Fibroblast of the aortic adventitia (primary cell): ENCODE measurements around the gene LRBA. TPM values are rescaled to one million over a fixed set of nuclear protein-coding genes. Genes with fewer than 3 reads are reported as not detected.
A peak's percentile ranks its signal among the peaks of the same experiment; 100 is the strongest.
"Not testable (repeated sequence)": the region's sequence is repeated elsewhere in the genome, so short reads cannot be mapped to it uniquely, and the experiment has no call there.

Source experiments
- DNase-seq: peaks from one replicate; pipeline ENCODE4 v3.0.0-alpha.2; 2010; ENCODE audit warnings: low read depth
- H3K4me3 ChIP-seq: 2 replicates; pipeline ENCODE4 v1.5.1; 2011; ENCODE audit warnings: low read depth, mild to moderate bottlenecking, control low read depth, low read length, moderate library complexity
- CTCF ChIP-seq: IDR thresholded peaks from 2 replicates; pipeline ENCODE4 v1.5.1; 2011; ENCODE audit warnings: mild to moderate bottlenecking, low read length, control low read depth, inconsistent platforms; ENCODE audit not compliant: insufficient read depth
- total RNA-seq: library from RNA; depleted of rRNA; stranded (reverse); fragments of >200 nt; gene quantifications from 2 replicates; pipeline ENCODE4 v1.2.3, GENCODE V29; 2012; ENCODE audit warnings: low replicate concordance

The LRBA gene
- total RNA-seq, 1 donor: 45.8 TPM

GRCh38 chr4:150572704-150573504 lies 442.2 kb downstream of the LRBA start:
- no peak overlapping the region for H3K4me3 ChIP-seq
- no peak for TF ChIP-seq CTCF
- DNase-seq: no peak

- H3K4me3 ChIP-seq: no peak overlapping the region
- TF ChIP-seq CTCF: no peak
- no peak for DNase-seq
Observed at GRCh38 chr4:150570862-150571261, 444.2 kb downstream of the LRBA start.

- no peak overlapping the region for H3K4me3 ChIP-seq
- no peak for DNase-seq
- TF ChIP-seq CTCF: no peak
Observed at GRCh38 chr4:150569998-150570535, 445.0 kb downstream of the LRBA start.

DNA sequence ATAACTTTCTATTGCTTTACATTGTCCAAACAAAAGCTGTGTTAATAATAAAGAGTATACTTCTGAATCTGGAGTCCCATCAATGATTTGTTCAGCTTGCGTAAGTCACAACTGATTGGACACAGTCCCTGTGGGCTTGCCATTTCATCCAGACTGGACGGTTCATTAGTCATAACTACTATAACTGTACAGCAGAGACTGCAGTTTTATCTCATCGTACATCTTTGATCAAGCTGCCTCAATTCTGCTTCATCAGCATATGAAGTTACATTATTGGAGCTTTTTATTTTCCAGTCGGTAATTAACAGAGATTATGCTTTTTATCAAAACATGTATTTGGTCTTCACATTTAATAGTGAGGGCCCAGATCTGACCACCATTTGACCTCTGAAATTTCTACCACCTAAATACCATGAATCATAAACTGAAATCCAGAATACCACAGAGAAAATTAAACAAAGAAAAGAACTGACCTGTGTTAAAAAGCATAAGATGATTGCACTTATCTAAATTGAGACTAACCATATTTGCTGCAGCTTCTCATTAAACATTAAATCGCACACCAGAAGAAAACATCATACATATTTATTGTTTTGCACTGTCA lies 445.6 kb downstream of the LRBA start:
- H3K4me3 ChIP-seq: no peak overlapping the region
- peak; percentile 65 for DNase-seq
- no peak for TF ChIP-seq CTCF

DNA sequence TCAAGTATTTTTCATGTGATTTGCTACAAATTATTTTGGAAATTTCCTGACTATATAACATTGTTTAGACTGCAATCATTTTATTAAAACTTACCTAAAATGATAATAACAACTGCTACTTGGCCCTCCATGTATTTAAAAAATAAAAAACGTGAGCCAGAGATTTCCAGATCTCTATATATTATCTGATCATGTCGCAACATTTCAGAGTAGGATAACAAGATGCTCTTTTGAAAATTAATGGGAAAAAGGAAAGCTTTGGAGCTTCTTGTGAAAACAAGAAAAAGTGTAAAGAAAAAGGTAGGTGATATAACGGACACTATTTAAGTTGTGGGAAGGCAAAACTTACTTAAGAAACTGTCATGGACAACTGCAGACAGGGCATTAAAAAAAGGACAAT lies 448.0 kb downstream of the LRBA start:
- H3K4me3 ChIP-seq: no peak overlapping the region
- no peak for DNase-seq
- TF ChIP-seq CTCF: no peak

DNA sequence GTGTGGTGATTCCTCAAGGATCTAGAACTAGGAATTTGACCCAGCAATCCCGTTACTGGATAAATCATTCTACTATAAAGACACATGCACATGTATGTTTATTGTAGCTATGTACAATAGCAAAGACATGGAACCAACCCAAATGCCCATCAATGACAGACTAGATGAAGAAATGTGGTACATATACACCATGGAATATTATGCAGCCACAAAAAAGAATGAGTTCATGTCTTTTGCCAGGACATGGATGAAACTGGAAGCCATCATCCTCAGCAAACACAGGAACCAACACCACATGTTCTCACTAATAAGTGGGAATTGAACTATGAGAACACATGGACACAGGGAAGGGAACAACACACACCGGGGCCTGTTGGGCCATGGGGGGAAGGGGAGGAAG lies 450.1 kb downstream of the LRBA start:
- not testable (repeated sequence) for H3K4me3 ChIP-seq, DNase-seq

DNA sequence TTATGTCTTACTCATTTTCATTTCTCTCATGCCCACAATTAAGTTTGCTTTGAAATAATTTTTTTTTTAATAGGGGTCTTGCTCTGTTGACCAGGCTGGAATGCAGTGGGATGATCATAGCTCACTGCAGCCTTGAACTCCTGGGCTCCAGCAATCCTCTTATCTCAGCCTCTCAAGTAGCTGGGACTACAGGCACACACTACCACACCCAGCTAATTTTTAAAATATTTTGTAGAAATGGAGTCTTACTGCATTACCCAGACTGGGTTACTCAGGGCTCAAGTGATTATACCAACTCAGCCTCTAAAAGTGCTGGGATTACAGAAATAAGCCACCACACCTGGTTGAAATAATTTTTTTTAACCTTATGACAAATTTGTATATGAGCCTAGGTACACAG lies 452.3 kb downstream of the LRBA start:
- DNase-seq: no peak
- no peak overlapping the region for H3K4me3 ChIP-seq
- TF ChIP-seq CTCF: no peak
